MG63 (cell line): ENCODE results near the gene PCSK6. TPM values are rescaled to one million over a fixed set of nuclear protein-coding genes. Genes with fewer than 3 reads are reported as not detected.
A peak's percentile ranks its signal among the peaks of the same experiment; 100 is the strongest.

Experiments used
- DNase-seq: peaks from one replicate; pipeline ENCODE4 v3.0.0-alpha.2; 2020
- H3K27me3 ChIP-seq: fragments of 250-450 bp; sonication (Bioruptor Pico); 2 replicates; pipeline ENCODE4 v1.5.1; 2020; ENCODE audit warnings: mild to moderate bottlenecking, moderate library complexity
- H3K36me3 ChIP-seq: fragments of 250-450 bp; sonication (Bioruptor Pico); 2 replicates; pipeline ENCODE4 v1.5.1; 2020; ENCODE audit warnings: mild to moderate bottlenecking, moderate library complexity
- H3K4me3 ChIP-seq: fragments of 250-450 bp; sonication (Bioruptor Pico); 2 replicates; pipeline ENCODE4 v1.5.1; 2020; ENCODE audit warnings: mild to moderate bottlenecking, moderate library complexity
- H3K9me3 ChIP-seq: fragments of 250-450 bp; sonication (Bioruptor Pico); 2 replicates; pipeline ENCODE4 v1.5.1; 2020; ENCODE audit warnings: mild to moderate bottlenecking, moderate library complexity
- total RNA-seq: library from RNA; depleted of rRNA; stranded (reverse); fragments of >200 nt; shearing (Covaris generic); gene quantifications from 2 replicates; pipeline ENCODE4 v1.2.3, GENCODE V29; 2014; ENCODE audit warnings: low replicate concordance

Gene PCSK6
- total RNA-seq, 1 experiment from 2014 or later: 48.8 TPM

DNA sequence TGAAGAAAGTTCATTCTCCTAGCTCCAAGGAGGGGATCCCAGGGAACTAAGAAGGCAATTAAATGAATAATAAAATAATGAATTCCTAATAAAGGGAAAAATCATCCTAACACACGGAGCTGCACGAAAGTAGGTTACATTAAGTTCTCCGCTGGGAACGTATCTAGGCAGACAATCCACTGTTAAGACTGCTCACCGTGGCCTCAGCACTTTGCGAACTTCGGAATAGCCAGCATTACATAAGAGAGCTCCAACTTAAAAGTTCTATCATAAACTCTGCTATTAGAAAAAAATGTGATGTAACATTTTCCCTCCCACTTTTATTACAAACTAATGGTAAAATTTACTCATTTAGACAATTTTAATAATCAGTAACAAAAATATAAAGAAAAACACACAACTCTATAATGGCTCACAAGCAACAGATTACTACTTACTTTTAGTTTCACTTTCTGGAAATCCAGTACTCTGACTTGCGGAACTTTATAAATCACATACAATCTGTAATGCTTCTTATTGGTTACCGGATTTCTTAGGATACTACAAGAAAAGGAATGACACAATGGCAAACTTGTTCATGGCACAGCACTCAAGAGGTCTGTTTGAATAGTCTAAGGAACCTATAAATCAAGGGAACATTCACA is 202.9 kb downstream of the PCSK6 start:
- Histone ChIP-seq H3K4me3 (no peak overlapping the region), H3K9me3 (no peaks in the 10 kb centered on the region), H3K36me3 (peaks cover 91% of the 10 kb centered on the region), H3K27me3 (no peaks in the 10 kb centered on the region)
- no peak for DNase-seq

DNA sequence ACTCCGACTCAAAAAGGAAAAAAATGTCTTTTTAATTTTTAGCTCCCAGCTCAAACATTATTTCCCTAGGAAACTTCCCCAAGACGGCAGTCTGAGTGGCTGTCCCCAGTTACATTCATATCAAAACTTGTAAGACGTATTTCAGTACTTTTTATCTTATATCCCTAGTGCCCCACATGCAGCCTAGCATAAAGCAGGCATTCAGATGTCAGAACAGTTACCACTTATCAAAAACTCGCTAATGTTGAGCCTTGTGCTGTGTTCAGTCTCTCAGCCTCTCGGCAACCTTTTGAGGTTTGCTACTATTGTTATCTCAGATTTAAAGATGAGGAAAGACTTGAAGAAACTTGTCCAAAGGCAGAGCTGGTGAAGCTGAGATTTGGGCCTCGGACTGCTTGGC is 205.6 kb downstream of the PCSK6 start:
- H3K36me3 ChIP-seq: peaks cover 91% of the 10 kb centered on the region

DNA sequence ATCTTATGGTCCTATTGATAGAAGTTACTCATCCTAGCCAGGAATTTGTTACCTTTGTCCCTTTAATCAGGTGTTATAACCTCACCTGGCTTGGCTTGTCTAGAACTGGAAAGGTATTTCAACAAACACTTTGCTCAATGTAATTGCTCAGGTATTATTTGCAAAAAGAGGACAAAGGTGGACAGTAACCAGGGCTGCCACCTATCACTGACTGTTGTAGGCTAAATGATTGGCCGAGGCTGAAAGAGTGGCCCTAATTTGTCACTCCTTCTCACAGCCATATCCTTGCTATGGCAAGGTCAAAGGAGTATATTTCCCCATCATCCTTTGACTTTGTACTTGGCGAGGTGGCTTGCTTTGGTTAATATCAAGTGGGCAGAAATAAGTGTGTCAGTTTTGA is 209.5 kb downstream of the PCSK6 start:
- no peaks in the 10 kb centered on the region for H3K9me3 ChIP-seq
- no peak for DNase-seq
- H3K36me3 ChIP-seq: peaks cover 64% of the 10 kb centered on the region
- no peak overlapping the region for H3K4me3 ChIP-seq
- H3K27me3 ChIP-seq: no peaks in the 10 kb centered on the region

More for the DNA sequence above, 205.6 kb downstream of the PCSK6 start:
- Histone ChIP-seq H3K9me3 (no peaks in the 10 kb centered on the region), H3K4me3 (no peak overlapping the region), H3K27me3 (no peaks in the 10 kb centered on the region)
- no peak for DNase-seq

DNA sequence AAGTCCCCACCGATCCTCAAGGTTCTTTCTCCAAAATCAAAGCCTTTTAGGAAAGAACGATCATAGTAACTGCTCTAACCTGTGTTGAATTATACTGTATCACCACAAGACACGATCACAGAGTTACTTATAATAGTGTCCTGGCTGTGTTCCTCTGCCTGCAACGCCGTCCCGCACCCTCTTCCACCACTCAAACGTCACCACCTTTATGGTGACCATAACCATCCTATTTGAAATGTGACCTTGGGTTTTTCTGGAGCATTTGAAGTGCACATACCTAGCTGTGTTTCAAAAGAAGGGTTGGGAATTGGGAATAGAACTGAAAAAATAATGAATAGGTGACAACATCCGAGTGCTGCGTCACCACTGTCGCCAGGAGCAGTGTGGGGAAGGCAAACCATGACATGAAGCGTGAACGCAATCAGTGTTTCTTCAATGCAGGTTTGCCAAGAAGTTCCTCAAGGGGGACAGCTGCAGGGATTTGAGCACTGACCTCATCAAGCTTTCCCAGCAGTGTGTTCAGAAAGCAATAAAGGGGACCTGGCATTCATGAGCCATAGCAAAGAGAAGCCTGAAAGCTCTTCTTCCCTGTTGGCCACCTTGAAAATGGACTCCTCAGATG is 211.5 kb downstream of the PCSK6 start:
- Histone ChIP-seq H3K27me3 (no peaks in the 10 kb centered on the region), H3K36me3 (peaks cover 67% of the 10 kb centered on the region), H3K9me3 (no peaks in the 10 kb centered on the region), H3K4me3 (peak overlapping the region; percentile 92)
- no peak for DNase-seq

DNA sequence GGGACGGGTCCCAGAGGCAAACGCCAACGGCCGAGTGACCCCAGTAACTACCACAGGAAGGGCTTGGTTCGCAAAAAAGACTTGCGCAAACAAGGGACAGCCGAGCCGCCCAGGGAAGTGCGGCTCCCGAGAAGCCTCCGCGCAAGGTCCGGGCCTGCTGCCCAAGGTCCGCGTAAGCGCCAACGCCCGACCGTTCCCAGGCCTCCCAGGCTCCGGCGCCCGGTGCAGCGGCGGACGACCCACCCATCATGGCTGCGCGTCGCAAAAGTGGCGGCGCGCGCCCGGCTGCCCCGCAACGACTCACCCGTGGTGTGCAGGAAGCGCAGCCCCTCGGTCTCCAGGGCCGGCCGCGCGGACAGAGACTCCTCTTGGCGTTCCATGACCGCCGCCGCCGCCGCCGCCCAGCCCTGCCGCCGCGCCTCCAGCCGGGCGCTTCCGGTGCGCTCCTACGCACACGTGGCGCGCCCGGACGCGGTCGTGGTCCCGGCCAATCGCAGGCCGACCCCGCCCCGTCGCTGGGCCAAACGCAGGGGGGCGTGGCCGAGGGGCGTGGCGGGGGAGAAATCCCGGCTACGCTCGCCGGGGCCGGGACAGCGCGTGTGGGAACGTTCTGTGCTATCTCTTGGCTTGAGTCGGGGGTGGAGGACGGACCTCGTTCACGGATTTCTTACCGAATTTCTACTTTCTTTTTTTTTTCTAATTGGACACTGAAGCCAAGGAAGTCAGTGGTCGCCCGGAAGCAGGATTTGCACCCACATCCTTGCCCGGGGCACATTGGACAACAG is 212.3 kb downstream of the PCSK6 start, which contains the start of gene SELENOS:
Gene SELENOS, minus strand, starts transcription at position 448 of the 785 bp plus-strand sequence. Its CDS starts 68 bp downstream, at position 380.
- peak; percentile 90 for DNase-seq
- Histone ChIP-seq H3K4me3 (peak within 1 kb of the TSS; percentile 92), H3K27me3 (no peaks in the 10 kb centered on the region), H3K9me3 (no peaks in the 10 kb centered on the region), H3K36me3 (peaks cover 67% of the 10 kb centered on the region)

DNA sequence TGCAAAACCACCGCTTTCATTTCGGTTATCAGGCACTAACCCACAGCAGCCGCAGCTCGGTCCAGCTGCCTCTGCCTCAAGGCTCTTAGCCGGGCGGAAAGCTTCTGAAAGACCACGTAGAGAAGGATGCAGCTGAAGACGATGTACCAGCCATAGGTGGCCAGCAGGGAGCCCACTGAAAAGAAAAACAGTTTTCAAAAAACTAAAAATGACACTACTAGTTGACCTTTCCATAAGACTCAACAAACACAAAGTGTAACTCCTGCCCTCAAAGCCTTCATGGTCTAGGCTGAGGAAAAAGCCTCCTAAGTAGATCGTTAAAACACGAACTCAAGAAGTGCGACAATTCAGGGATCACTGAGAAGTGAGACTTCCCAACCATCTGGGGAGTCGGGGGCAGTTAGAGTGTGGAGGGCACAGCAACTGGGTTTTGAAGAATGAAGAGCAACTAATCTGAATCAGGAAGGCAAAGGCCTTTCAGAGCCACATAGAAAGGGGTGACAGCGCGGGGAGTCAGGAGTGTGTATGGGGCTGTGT is 212.9 kb downstream of the PCSK6 start:
- no peaks in the 10 kb centered on the region for H3K9me3 ChIP-seq
- peaks cover 67% of the 10 kb centered on the region for H3K36me3 ChIP-seq
- DNase-seq: no peak
- peak overlapping the region; percentile 92 for H3K4me3 ChIP-seq
- H3K27me3 ChIP-seq: no peaks in the 10 kb centered on the region

DNA sequence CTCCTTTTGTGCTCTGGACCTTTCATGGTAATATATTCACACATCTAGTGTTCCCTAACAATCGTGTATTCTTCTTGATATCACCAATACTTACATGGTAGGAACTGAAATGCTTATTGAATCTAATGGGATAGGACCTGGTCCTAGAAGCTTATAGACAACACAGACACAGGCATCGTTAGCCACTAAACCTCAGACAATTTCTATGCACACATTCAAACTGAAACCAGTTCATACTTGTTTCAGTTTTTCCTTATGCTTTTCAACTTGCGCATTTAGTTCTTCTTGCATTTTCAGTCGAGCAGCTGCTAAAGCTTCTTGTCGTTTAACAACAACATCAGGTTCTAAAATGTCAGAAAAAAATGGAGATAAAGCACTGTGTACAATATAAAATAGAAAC is 214.5 kb downstream of the PCSK6 start:
- peaks cover 67% of the 10 kb centered on the region for H3K36me3 ChIP-seq
- no peak for DNase-seq
- no peaks in the 10 kb centered on the region for H3K27me3 ChIP-seq
- H3K4me3 ChIP-seq: no peak overlapping the region
- no peaks in the 10 kb centered on the region for H3K9me3 ChIP-seq

DNA sequence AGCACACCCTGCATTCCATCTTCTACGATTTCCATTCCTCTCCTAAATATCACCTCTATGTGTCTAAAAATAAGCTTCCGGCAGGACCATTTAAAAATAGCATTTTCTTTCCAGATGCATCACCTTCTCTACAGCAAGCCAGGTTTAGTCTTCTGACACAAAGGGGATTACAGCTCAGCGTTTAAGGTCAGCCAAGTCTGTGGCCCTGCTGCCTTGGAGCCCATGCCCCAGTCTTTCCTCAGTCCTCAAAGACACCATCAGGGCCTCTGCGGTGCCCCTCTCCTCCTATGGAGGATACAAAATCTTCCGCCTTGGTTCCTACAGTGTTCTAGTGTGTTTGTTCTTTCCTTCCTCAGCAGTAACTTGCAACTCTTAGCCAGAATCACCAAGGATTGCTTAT is 216.0 kb downstream of the PCSK6 start:
- Histone ChIP-seq H3K27me3 (no peaks in the 10 kb centered on the region), H3K9me3 (no peaks in the 10 kb centered on the region), H3K4me3 (no peak overlapping the region), H3K36me3 (peaks cover 71% of the 10 kb centered on the region)
- DNase-seq: no peak

DNA sequence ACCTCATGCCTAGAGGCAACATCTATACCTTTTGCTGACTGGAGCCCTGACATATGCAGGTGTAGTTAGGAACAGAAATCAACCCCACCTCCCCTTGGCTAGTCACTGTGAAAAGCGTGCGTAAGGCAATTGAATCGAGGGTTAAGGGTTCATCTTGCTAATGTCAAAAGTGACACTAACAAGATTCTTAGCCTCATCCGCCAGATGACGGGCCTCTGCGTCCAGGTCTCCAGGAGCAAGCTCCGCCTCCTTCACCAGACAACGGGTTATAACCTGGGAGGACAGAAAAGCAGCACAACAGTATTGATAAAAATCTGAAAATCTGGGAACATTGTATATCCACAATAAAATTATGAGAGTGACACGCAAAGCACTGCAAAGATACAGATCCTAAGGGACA is 216.9 kb downstream of the PCSK6 start:
- DNase-seq: no peak
- Histone ChIP-seq H3K9me3 (no peaks in the 10 kb centered on the region), H3K36me3 (peaks cover 71% of the 10 kb centered on the region), H3K4me3 (no peak overlapping the region), H3K27me3 (no peaks in the 10 kb centered on the region)

DNA sequence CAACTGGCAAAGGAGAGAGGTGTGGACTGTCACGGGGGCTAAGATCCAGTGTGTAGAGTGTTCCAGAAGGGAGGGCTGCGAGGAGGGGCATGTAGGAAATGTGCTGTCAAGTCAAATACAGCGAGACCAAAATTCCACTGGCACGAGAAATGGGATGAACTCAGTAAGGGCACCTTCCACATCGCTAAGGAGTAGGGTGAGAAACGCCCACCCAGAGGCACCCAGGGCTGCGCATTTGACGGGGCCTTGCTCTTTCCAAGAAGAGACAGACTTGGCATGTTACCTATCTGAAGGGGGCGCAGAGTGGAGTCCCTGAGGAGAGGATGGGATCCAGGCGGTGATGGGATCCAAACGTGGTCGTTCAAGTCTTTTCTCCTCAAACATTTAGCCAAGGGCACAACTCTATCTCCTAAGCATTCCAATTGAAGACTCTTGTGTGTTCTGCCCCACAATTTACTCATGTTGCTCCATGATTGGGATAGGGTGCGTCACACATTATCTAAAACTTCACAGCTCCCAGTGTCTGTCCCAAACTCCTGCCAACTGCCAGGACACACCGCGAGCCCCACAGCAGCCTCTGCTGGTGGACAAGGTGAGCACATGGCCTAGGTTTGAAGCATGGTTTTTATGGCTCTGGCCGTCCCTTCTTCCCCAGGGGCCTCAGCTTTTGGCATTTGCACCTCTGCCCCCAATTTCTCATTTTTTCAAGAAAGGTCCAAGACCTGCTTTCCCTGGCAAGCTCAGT is 219.9 kb downstream of the PCSK6 start:
- H3K27me3 ChIP-seq: no peaks in the 10 kb centered on the region
- no peak overlapping the region for H3K4me3 ChIP-seq
- H3K36me3 ChIP-seq: peaks cover 57% of the 10 kb centered on the region
- peak; percentile 36 for DNase-seq
- H3K9me3 ChIP-seq: no peaks in the 10 kb centered on the region

DNA sequence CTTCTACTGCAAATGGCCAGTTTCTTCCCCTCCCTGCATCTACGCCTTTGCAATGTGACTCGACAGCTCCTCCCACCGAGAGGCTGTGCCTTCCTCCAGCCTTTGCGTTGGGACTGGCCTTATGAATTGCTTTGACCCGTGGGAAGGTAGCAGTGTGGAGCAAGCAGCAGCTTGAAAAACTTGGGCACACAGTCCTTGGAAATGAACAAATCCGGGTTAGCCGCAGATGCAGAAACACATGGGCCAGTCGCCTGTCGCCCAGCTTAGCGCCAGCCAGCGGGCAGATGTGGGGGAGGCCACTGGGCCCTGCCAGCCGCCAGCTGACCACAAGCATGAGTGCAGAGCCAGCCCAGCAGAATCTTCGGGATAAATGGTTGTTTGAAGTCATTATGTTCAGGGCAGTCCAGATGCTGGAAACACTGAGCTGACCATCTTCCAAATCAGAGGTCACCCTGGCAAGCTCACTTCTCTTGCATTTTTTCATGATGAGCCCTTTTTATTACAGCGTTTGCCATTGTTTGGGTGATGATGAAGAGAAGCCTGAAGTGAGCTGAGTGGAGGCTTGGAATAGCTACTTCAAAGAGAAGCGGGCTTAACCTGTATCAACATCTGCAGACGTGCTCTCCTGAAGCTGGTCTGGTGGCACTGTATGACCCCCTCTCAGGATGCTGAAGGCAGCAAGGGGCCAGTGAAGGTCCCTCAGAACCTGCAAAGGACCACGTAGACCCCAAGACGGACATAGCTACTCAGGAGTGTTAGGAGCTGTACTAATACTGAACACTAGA is 222.0 kb downstream of the PCSK6 start:
- peaks cover 36% of the 10 kb centered on the region for H3K36me3 ChIP-seq
- H3K4me3 ChIP-seq: no peak overlapping the region
- H3K9me3 ChIP-seq: no peaks in the 10 kb centered on the region
- peak; percentile 92 for DNase-seq
- H3K27me3 ChIP-seq: no peaks in the 10 kb centered on the region

DNA sequence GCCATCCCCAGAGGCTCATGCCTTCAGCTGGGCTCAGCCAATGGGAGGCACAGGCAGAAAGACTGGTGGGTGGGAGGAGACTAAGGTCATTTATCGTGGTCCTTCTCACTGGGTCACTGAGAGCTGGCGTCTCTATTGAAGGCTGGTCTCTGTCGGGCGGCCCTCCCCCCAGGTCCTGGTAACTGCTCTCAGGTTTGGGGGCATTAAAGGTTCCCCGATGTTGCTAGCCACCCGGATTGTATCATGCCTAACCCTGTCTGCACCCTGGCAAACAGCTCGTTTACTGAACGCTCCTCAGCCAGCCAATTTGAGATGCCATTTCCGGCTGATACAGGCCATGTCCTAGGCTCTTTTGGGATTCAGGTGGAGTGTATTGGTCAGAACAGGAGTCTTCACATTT is 222.7 kb downstream of the PCSK6 start:
- H3K36me3 ChIP-seq: peaks cover 29% of the 10 kb centered on the region
- H3K27me3 ChIP-seq: no peaks in the 10 kb centered on the region
- no peak overlapping the region for H3K4me3 ChIP-seq
- no peaks in the 10 kb centered on the region for H3K9me3 ChIP-seq
- no peak for DNase-seq

DNA sequence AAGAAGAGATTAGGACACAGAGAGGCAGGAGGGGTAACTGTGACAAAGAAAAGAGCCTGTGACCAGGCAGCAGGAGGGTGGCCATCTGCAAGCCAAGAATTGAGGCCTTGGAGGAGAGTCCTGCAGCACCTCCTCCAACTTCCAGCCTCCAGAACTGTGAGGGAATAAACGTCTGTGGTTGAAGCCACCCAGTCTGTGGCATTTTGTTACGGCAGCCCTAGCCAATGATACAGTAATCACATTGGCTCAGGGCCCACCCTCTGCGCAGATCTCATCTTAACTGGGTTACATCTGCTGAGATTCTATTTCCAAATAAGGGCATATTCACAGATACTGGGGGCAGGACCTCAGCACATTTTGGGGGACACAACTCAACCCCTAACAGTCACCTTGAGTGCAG is 223.5 kb downstream of the PCSK6 start:
- no peak overlapping the region for H3K4me3 ChIP-seq
- H3K27me3 ChIP-seq: no peaks in the 10 kb centered on the region
- peak; percentile 56 for DNase-seq
- peaks cover 21% of the 10 kb centered on the region for H3K36me3 ChIP-seq
- no peaks in the 10 kb centered on the region for H3K9me3 ChIP-seq

DNA sequence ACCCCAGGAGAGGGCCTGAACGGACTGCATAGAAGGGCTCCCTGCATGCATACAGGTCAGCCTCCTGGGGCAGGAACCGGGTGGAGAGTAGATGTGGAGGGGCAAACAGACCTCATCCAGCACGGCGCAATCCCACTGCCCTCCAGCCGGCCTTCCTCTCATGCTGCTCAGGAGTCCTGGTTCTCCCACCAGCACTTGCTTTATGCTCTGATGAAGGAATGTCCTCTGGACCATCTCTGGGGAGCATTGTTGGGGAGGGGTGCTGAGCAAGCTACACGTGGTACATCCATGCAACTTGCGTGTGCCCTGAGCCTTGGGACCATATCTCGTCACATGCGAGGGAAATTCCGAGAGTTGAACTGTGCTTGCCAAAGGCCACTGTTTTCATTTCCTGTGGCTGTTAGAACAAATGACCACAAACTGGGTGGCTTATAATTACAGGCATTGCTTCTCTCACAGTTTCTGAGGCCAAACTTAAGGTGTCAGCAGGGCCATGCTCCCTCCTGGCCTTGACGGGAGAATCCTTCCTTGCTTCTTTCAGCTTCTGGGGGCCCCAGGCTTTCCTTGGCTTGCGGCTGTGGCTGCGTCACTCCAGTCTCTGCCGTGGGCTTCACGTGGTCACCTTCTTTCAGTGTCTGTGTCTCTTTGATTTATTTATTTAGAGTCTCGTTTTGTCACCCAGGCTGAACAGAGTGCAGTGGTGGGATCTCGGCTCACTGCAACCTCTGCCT is 224.4 kb downstream of the PCSK6 start:
- no peaks in the 10 kb centered on the region for H3K27me3 ChIP-seq
- no peak for DNase-seq
- peaks cover 12% of the 10 kb centered on the region for H3K36me3 ChIP-seq

DNA sequence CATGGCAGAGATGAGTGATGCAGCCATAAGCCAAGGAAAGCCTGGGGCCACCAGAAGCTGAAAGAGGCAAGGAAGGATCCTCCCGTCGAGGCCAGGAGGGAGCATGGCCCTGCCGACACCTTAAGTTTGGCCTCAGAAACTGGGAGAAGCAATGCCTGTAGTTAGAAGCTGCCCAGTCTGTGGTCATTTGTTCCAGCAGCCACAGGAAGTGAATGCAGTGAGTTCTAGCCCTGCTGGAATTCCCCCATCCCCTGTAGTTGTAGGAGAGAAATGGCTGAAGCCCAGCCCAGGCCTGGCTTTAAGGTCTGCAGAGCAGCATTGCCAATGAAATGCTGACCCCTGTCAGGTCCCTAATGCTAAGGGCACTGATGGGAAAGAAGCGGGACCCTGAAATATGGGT is 225.5 kb downstream of the PCSK6 start:
- no peaks in the 10 kb centered on the region for H3K9me3 ChIP-seq
- H3K4me3 ChIP-seq: no peak overlapping the region
- H3K36me3 ChIP-seq: peaks cover 1% of the 10 kb centered on the region
- DNase-seq: peak; percentile 32
- no peaks in the 10 kb centered on the region for H3K27me3 ChIP-seq

More for the DNA sequence above, 224.4 kb downstream of the PCSK6 start:
- no peak overlapping the region for H3K4me3 ChIP-seq
- no peaks in the 10 kb centered on the region for H3K9me3 ChIP-seq
